Right lobe of liver (tissue), 5 donors: ENCODE measurements around the gene TDRD10. TPM values are rescaled to one million over a fixed set of nuclear protein-coding genes. Genes with fewer than 3 reads are reported as not detected.

Source experiments
- total RNA-seq, 6 experiments: library from RNA; depleted of rRNA in 2 of 6; stranded (reverse); fragments of >200 nt in 2 of 6; fragmentation: NEBNext Ultra II Directional in 3 of 6; extraction: Animal tissue kit (Norgen Biotek cat#: 25700) in 3 of 6; gene quantifications; one replicate each; pipeline versions ENCODE4 v1.1.0 to v1.2.4, GENCODE V29; 2016 to 2023
- donor health status: DM: no; HTN: no; CAD: no.
- donor health status: DM: no; HTN: no; CAD: no.
- donor health status: DM: no; HTN: yes; CAD: no.
- donor health status: DM: no; HTN: yes; CAD: no.

The TDRD10 gene
- total RNA-seq, 6 experiments from 2014 or later, result 0.92 to 2.2 (median 1.4) TPM

Other genes starting within 250 kb of the TDRD10 start
- gene HAX1, start 229.6 kb upstream of the TDRD10 start, total RNA-seq, result 10 to 100 TPM; 40.2 to 82.0 (median 44.9) TPM
- gene AQP10, start 181.1 kb upstream of the TDRD10 start, total RNA-seq, result not detected
- 1 to 10 TPM; 1.9 to 8.2 (median 3.2) TPM for gene ATP8B2, start 176.7 kb upstream of the TDRD10 start, total RNA-seq
- gene IL6R, start 96.9 kb upstream of the TDRD10 start, total RNA-seq, result 100 to 1,000 TPM in 2 of 6 experiments, 10 to 100 TPM in 4; 32.2 to 145 (median 68.2) TPM
- gene SHE, start 193 bp downstream of the TDRD10 start, total RNA-seq, result 1 to 10 TPM; 4.0 to 5.6 (median 4.7) TPM
- gene UBE2Q1, start 56.4 kb downstream of the TDRD10 start, total RNA-seq, result 10 to 100 TPM; 23.6 to 48.6 (median 33.1) TPM
- under 1 TPM in 1 of 6 experiments, not detected in 5; 0.07 TPM for gene CHRNB2, start 65.6 kb downstream of the TDRD10 start, total RNA-seq
- 100 to 1,000 TPM in 1 of 6 experiments, 10 to 100 TPM in 5; 69.9 to 105 (median 78.7) TPM for gene ADAR, start 106.0 kb downstream of the TDRD10 start, total RNA-seq